ENCODE results near the gene PTPRK. TPM values are rescaled to one million over a fixed set of nuclear protein-coding genes. Genes with fewer than 3 reads are reported as not detected.

The PTPRK gene
- total RNA-seq, 1 experiment from 2014 or later: 34.2 TPM

DNA sequence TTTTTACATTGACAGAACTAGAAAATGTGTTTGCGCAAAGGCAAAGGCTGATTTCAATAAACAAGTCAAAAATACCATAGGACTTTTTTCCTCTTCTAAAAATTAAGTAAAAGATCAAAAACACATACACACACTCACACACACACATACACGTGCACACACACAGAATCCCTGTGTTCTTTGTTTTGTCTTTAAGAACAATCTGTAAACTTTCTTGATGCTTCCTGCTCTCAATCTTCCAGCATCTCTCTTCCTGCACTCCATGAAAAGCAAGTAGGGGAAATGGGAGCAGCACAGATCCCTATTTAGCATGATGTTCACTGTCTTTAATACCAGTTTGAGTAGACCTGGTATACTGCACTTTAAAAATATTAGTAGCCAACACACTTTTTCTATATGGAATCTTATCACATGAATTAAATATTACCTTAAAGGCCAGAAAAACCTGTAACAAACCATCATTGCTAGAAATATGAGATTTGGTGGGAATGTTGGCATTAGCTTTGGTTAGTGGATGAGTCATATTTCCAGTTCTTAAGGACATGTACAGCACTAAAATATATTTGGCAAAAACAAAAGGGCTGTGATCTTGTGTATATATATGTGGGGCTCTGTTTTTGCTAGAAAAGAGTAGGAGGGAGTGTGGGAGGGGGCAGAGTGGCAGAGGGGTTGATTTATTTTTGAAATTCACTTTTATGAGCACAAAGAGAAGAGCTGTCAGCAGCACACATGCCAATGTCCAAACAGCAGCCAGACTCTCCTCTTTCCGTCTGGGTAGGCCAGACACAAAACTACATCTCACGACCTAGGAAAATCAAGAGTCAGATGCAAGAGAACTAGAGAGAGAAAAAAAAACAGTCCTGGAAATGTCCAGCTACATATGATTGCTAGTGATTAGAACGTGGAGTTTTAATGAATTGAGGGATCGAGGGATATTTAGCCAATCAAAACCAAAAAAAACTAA, 4.6 kb downstream of the PTPRK start:
- CTCF ChIA-PET: interaction anchor here (0.9 to 1.6 kb wide), 3 partner anchors 661 to 779 kb away, joined by 3 to 7 read pairs (median 5); no protein-coding TSS in a partner anchor
- peaks cover 47% of the 10 kb centered on the region for H3K79me2 ChIP-seq (ENCODE audit: insufficient read depth, low read length)
- H3K36me3 ChIP-seq (ENCODE audit: control insufficient read depth in 1 of 2, insufficient read depth in 2 of 2, low read length in 2 of 2): no peaks in the 10 kb centered on the region
- ATAC-seq (no peak), DNase-seq (ENCODE audit: low read depth, low spot score) (no peak)
- no peak for TF ChIP-seq YY1 (IDR thresholded peaks at IDR 0.05; ENCODE audit: extremely low read depth, insufficient replicate concordance, low read depth, low read length)
- TF ChIP-seq EZH2 (IDR thresholded peaks at IDR 0.05): no peak
- no peak for TF ChIP-seq POLR2A (IDR thresholded peaks at IDR 0.05; ENCODE audit: borderline replicate concordance, extremely low read depth, insufficient read depth, insufficient read length)
- TF ChIP-seq, protein P1, sequence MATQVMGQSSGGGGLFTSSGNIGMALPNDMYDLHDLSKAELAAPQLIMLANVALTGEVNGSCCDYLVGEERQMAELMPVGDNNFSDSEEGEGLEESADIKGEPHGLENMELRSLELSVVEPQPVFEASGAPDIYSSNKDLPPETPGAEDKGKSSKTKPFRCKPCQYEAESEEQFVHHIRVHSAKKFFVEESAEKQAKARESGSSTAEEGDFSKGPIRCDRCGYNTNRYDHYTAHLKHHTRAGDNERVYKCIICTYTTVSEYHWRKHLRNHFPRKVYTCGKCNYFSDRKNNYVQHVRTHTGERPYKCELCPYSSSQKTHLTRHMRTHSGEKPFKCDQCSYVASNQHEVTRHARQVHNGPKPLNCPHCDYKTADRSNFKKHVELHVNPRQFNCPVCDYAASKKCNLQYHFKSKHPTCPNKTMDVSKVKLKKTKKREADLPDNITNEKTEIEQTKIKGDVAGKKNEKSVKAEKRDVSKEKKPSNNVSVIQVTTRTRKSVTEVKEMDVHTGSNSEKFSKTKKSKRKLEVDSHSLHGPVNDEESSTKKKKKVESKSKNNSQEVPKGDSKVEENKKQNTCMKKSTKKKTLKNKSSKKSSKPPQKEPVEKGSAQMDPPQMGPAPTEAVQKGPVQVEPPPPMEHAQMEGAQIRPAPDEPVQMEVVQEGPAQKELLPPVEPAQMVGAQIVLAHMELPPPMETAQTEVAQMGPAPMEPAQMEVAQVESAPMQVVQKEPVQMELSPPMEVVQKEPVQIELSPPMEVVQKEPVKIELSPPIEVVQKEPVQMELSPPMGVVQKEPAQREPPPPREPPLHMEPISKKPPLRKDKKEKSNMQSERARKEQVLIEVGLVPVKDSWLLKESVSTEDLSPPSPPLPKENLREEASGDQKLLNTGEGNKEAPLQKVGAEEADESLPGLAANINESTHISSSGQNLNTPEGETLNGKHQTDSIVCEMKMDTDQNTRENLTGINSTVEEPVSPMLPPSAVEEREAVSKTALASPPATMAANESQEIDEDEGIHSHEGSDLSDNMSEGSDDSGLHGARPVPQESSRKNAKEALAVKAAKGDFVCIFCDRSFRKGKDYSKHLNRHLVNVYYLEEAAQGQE (IDR thresholded peaks at IDR 0.05; ENCODE audit: low read depth): no peak
- TF ChIP-seq POLR2AphosphoS5 (IDR thresholded peaks at IDR 0.05; ENCODE audit: low read depth, low read length): no peak
- no peak for TF ChIP-seq ZFX (IDR thresholded peaks at IDR 0.05)
- no peak for TF ChIP-seq ZNF274 (IDR thresholded peaks at IDR 0.05; ENCODE audit: low read depth, low read length)
- TF ChIP-seq CEBPB (IDR thresholded peaks at IDR 0.05; ENCODE audit: low read depth): no peak
- intact Hi-C loops (cut with micrococcal nuclease): loop anchor here (10.0 kb wide), 1 partner anchor 661 kb away; no protein-coding TSS in a partner anchor
- POLR2A ChIA-PET: no interaction called here
- H3K4me3 ChIP-seq (replicated peaks in 1 of 2; ENCODE audit: low read depth in 1 of 2, low read length in 2 of 2): no peak overlapping the region
- no peak overlapping the region for H2AFZ ChIP-seq (ENCODE audit: low read depth, low read length, poor library complexity, severe bottlenecking)
- H3K4me1 ChIP-seq (ENCODE audit: control insufficient read depth in 1 of 2, insufficient read depth in 2 of 2, low read length in 2 of 2): peaks cover 10 to 21% of the 10 kb centered on the region in 2 experiments; a peak in 3 of 4 replicates
- no peaks in the 10 kb centered on the region for H3K27me3 ChIP-seq (ENCODE audit: insufficient read depth, low read length)
- RAD21 ChIA-PET (ENCODE audit: low non-redundant PET in 1 of 2, low total read pairs in 2 of 2, uncharacterized antibody in 2 of 2, unreplicated experiment in 2 of 2): no interaction called here
- BruUV-seq (replicated peaks): no TSS peak
- no peaks in the 10 kb centered on the region for H3K9me3 ChIP-seq (ENCODE audit: control insufficient read depth in 1 of 2, insufficient read depth in 1 of 2, low read depth in 1 of 2, low read length in 2 of 2)
- no peak overlapping the region for H3K9ac ChIP-seq (ENCODE audit: low read length)
- no peaks in the 10 kb centered on the region for H4K20me1 ChIP-seq (ENCODE audit: insufficient read depth)
- H3K4me2 ChIP-seq (ENCODE audit: low read length): no peak overlapping the region
- no peaks in the 10 kb centered on the region for H3K9me2 ChIP-seq (ENCODE audit: insufficient read depth)
- H3K27ac ChIP-seq (ENCODE audit: low read depth, low read length): no peak overlapping the region
